ENCODE results near the gene IGF2BP2.

IGF2BP2 gene

GRCh38 chr3:185764163-185764979 lies 60.5 kb downstream of the IGF2BP2 start:
- DNase-seq (ENCODE audit: low read depth): no peak

- no peak for DNase-seq (ENCODE audit: low read depth)
Observed at GRCh38 chr3:185763347-185764005, 61.4 kb downstream of the IGF2BP2 start.

- DNase-seq (ENCODE audit: low read depth): no peak
Observed at GRCh38 chr3:185760550-185760949, 64.3 kb downstream of the IGF2BP2 start.

GRCh38 chr3:185760088-185760487 lies 64.8 kb downstream of the IGF2BP2 start:
- no peak for DNase-seq (ENCODE audit: low read depth)

GRCh38 chr3:185759512-185759911 lies 65.3 kb downstream of the IGF2BP2 start:
- no peak for DNase-seq (ENCODE audit: low read depth)

- no peak for DNase-seq (ENCODE audit: low read depth)
Observed at GRCh38 chr3:185758912-185759311, 65.9 kb downstream of the IGF2BP2 start.

GRCh38 chr3:185757176-185757575 lies 67.7 kb downstream of the IGF2BP2 start:
- no peak for DNase-seq (ENCODE audit: low read depth)

GRCh38 chr3:185756477-185756876 lies 68.4 kb downstream of the IGF2BP2 start:
- no peak for DNase-seq (ENCODE audit: low read depth)

GRCh38 chr3:185754920-185755319 lies 69.9 kb downstream of the IGF2BP2 start:
- DNase-seq (ENCODE audit: low read depth): no peak

- no peak for DNase-seq (ENCODE audit: low read depth)
Observed at GRCh38 chr3:185753354-185753753, 71.5 kb downstream of the IGF2BP2 start.

- no peak for DNase-seq (ENCODE audit: low read depth)
Observed at GRCh38 chr3:185750702-185751101, 74.1 kb downstream of the IGF2BP2 start.

GRCh38 chr3:185750015-185750414 lies 74.8 kb downstream of the IGF2BP2 start:
- no peak for DNase-seq (ENCODE audit: low read depth)

GRCh38 chr3:185746470-185746869 lies 78.4 kb downstream of the IGF2BP2 start:
- DNase-seq (ENCODE audit: low read depth): no peak

- no peak for DNase-seq (ENCODE audit: low read depth)
Observed at GRCh38 chr3:185744997-185745843, 79.6 kb downstream of the IGF2BP2 start.

GRCh38 chr3:185741586-185741985 lies 83.3 kb downstream of the IGF2BP2 start:
- DNase-seq (ENCODE audit: low read depth): no peak

- DNase-seq (ENCODE audit: low read depth): no peak
Observed at GRCh38 chr3:185740133-185740532, 84.7 kb downstream of the IGF2BP2 start.

- DNase-seq (ENCODE audit: low read depth): no peak
Observed at GRCh38 chr3:185739264-185739701, 85.6 kb downstream of the IGF2BP2 start.

GRCh38 chr3:185737740-185738680 lies 86.8 kb downstream of the IGF2BP2 start:
- no peak for DNase-seq (ENCODE audit: low read depth)

- no peak for DNase-seq (ENCODE audit: low read depth)
Observed at GRCh38 chr3:185737020-185737419, 87.8 kb downstream of the IGF2BP2 start.

GRCh38 chr3:185734725-185735096 lies 90.1 kb downstream of the IGF2BP2 start:
- no peak for DNase-seq (ENCODE audit: low read depth)

GRCh38 chr3:185733980-185734724 lies 90.7 kb downstream of the IGF2BP2 start:
- no peak for DNase-seq (ENCODE audit: low read depth)
